Measurements from ENCODE around the gene FBXW7. TPM values are rescaled to one million over a fixed set of nuclear protein-coding genes. Genes with fewer than 3 reads are reported as not detected.

The FBXW7 gene
- total and polyA plus RNA-seq, 2 of the 13 experiments (the other 11 are each of a cell fraction or from before 2014, with no cell fraction given) = 5.0 to 40.9 TPM

- ATAC-seq (no peak), DNase-seq (ENCODE audit: low spot score) (no peak), FAIRE-seq (no peak)
- H3K79me2 ChIP-seq (ENCODE audit: insufficient read depth, low read length) = peaks cover 52% of the 10 kb centered on the region
- no peaks in the 10 kb centered on the region for H3K9me3 ChIP-seq (ENCODE audit: low read length)
- no peak overlapping the region for H3K27ac ChIP-seq (ENCODE audit: extremely low read length, insufficient read depth, low read length)
- in situ Hi-C loops (cut with HindIII; ENCODE audit: extremely low pct_ligation_motif_present, low pct_unique_long_range_greater_than_20kb) (no loop called here), intact Hi-C loops (cut with micrococcal nuclease; ENCODE audit: unreplicated experiment) (loop anchor here (5.0 kb wide), 1 partner anchor 37 kb away; no protein-coding TSS in a partner anchor)
- no peak overlapping the region for H2AFZ ChIP-seq (ENCODE audit: low read length)
- no peaks in the 10 kb centered on the region; a peak in 1 of 5 replicates for H3K36me3 ChIP-seq (replicated peaks in 1 of 2; ENCODE audit: control insufficient read depth in 1 of 2, insufficient read depth in 2 of 2, low read length in 2 of 2)
- no peaks in the 10 kb centered on the region for H3K27me3 ChIP-seq (ENCODE audit: control insufficient read depth in 1 of 2, insufficient read depth in 2 of 2, low read length in 2 of 2)
- ChIA-PET POLR2A (no interaction called here), CTCF (ENCODE audit: low intra/inter-chr PET ratio, low total read pairs) (no interaction called here)
- TF ChIP-seq GPN1 (CRISPR knock-in tag; IDR thresholded peaks at IDR 0.05; ENCODE audit: borderline replicate concordance) = no peak
- no peak for TF ChIP-seq THAP8 (CRISPR knock-in tag; IDR thresholded peaks at IDR 0.05; ENCODE audit: borderline replicate concordance)
- H3K9ac ChIP-seq (ENCODE audit: insufficient read depth, low read depth, low read length) = no peak overlapping the region
- 96% methylated on average over 2 of the region's 2 CpGs for WGBS (ENCODE audit: low lambda C conversion rate)
- BruUV-seq (replicated peaks) = no TSS peak
- no peak overlapping the region for H3K4me3 ChIP-seq (replicated peaks in 1 of 3; ENCODE audit: insufficient read depth in 1 of 3, low read depth in 2 of 3, low read length in 3 of 3)
- H3K4me1 ChIP-seq (ENCODE audit: insufficient read depth, low read length) = peaks cover 28% of the 10 kb centered on the region
- H3K4me2 ChIP-seq (ENCODE audit: low read depth, low read length) = no peak overlapping the region
- H4K20me1 ChIP-seq (ENCODE audit: insufficient read depth, low read length) = no peaks in the 10 kb centered on the region
These were observed 36.5 kb downstream of the FBXW7 start for GRCh38 chr4:152499344-152499743.

GRCh38 chr4:152494020-152494419, 41.9 kb downstream of the FBXW7 start:
- intact Hi-C loops (cut with micrococcal nuclease; ENCODE audit: unreplicated experiment) (no loop called here), in situ Hi-C loops (cut with HindIII; ENCODE audit: extremely low pct_ligation_motif_present, low pct_unique_long_range_greater_than_20kb) (no loop called here)
- POLR2A ChIA-PET = no interaction called here
- H3K4me3 ChIP-seq (replicated peaks in 1 of 3; ENCODE audit: insufficient read depth in 1 of 3, low read depth in 2 of 3, low read length in 3 of 3) = no peak overlapping the region
- BruUV-seq (replicated peaks) = no TSS peak
- H3K4me2 ChIP-seq (ENCODE audit: low read depth, low read length) = no peak overlapping the region
- no peaks in the 10 kb centered on the region for H3K36me3 ChIP-seq (replicated peaks in 1 of 2; ENCODE audit: control insufficient read depth in 1 of 2, insufficient read depth in 2 of 2, low read length in 2 of 2)
- no peaks in the 10 kb centered on the region for H4K20me1 ChIP-seq (ENCODE audit: insufficient read depth, low read length)
- no peak overlapping the region for H3K27ac ChIP-seq (ENCODE audit: extremely low read length, insufficient read depth, low read length)
- no peak overlapping the region for H3K9ac ChIP-seq (ENCODE audit: insufficient read depth, low read depth, low read length)
- peaks cover 42% of the 10 kb centered on the region for H3K4me1 ChIP-seq (ENCODE audit: insufficient read depth, low read length)
- peaks cover 54% of the 10 kb centered on the region for H3K79me2 ChIP-seq (ENCODE audit: insufficient read depth, low read length)
- H3K27me3 ChIP-seq (ENCODE audit: control insufficient read depth in 1 of 2, insufficient read depth in 2 of 2, low read length in 2 of 2) = no peaks in the 10 kb centered on the region
- 97% methylated on average over 3 of the region's 3 CpGs for WGBS (ENCODE audit: low lambda C conversion rate)
- CTCF ChIA-PET (ENCODE audit: low intra/inter-chr PET ratio, low total read pairs) = no interaction called here
- no peak for FAIRE-seq
- no peak overlapping the region for H2AFZ ChIP-seq (ENCODE audit: low read length)
- no peak for ATAC-seq
- no peaks in the 10 kb centered on the region for H3K9me3 ChIP-seq (ENCODE audit: low read length)
- DNase-seq (ENCODE audit: low spot score) = no peak
- TF ChIP-seq THAP8 (CRISPR knock-in tag; IDR thresholded peaks at IDR 0.05; ENCODE audit: borderline replicate concordance) (no peak), ATF4 (CRISPR knock-in tag; IDR thresholded peaks at IDR 0.05) (no peak), BORCS8-MEF2B (CRISPR knock-in tag; IDR thresholded peaks at IDR 0.05) (no peak), THYN1 (CRISPR knock-in tag; IDR thresholded peaks at IDR 0.05; ENCODE audit: borderline replicate concordance, low read depth) (no peak), HNRNPLL (IDR thresholded peaks at IDR 0.05; ENCODE audit: low read depth, low read length, poor library complexity, severe bottlenecking) (no peak), RFXANK (CRISPR knock-in tag; IDR thresholded peaks at IDR 0.05) (no peak), ZNF570 (CRISPR knock-in tag; IDR thresholded peaks at IDR 0.05; ENCODE audit: borderline replicate concordance) (no peak)

All from HepG2 (cell line).